HL-60 (cell line): ENCODE data around the gene WSCD1.

Source experiments
- DNase-seq, 2 experiments: peaks; one replicate each; pipeline ENCODE4 v3.0.0-alpha.2; 2010 to 2020; ENCODE audit warnings: low read depth in 1 of 2, low spot score in 1 of 2
- H3K27ac ChIP-seq: fragments of 250-450 bp; sonication (Bioruptor Pico); replicated peaks from 2 replicates; pipeline ENCODE4 v1.5.1; 2020; ENCODE audit warnings: mild to moderate bottlenecking, moderate library complexity
- H3K27me3 ChIP-seq: fragments of 250-450 bp; sonication (Bioruptor Pico); 2 replicates; pipeline ENCODE4 v1.5.1; 2021; ENCODE audit warnings: mild to moderate bottlenecking, moderate library complexity; ENCODE audit not compliant: insufficient read depth, poor library complexity, severe bottlenecking
- H3K4me3 ChIP-seq: replicated peaks from 2 replicates; pipeline ENCODE4 v1.5.1; 2011; ENCODE audit warnings: mild to moderate bottlenecking, control low read depth, low read length; ENCODE audit not compliant: insufficient read depth
- CTCF ChIP-seq: IDR thresholded peaks from one replicate; pipeline ENCODE4 v1.5.1; 2011; ENCODE audit warnings: low read length, control low read depth, inconsistent platforms; ENCODE audit not compliant: insufficient read depth
- GABPA ChIP-seq: IDR thresholded peaks from 2 replicates; pipeline ENCODE4 v1.6.1; 2012; ENCODE audit warnings: low read depth
- POLR2AphosphoS5 ChIP-seq: IDR thresholded peaks from 2 replicates; pipeline ENCODE4 v1.6.1; 2012; ENCODE audit warnings: low read depth
- REST ChIP-seq: IDR thresholded peaks from 2 replicates; pipeline ENCODE4 v1.6.1; 2012; ENCODE audit warnings: low read depth; ENCODE audit not compliant: insufficient replicate concordance
- SPI1 ChIP-seq: IDR thresholded peaks from 2 replicates; pipeline ENCODE4 v1.6.1; 2012; ENCODE audit warnings: low read depth, mild to moderate bottlenecking, borderline replicate concordance

WSCD1 gene

GRCh38 chr17:6099492-6099891 is 29.3 kb downstream of the WSCD1 start:
- TF ChIP-seq POLR2AphosphoS5: no peak
- no peak for TF ChIP-seq CTCF
- TF ChIP-seq GABPA: no peak
- TF ChIP-seq REST: no peak
- no peak for TF ChIP-seq SPI1
- no peak overlapping the region for H3K4me3 ChIP-seq
- H3K27me3 ChIP-seq: no peaks in the 10 kb centered on the region
- no peak for DNase-seq
- no peak overlapping the region for H3K27ac ChIP-seq

GRCh38 chr17:6100146-6100545 is 30.0 kb downstream of the WSCD1 start:
- Histone ChIP-seq H3K27ac (no peak overlapping the region), H3K4me3 (no peak overlapping the region), H3K27me3 (no peaks in the 10 kb centered on the region)
- no peak for DNase-seq
- TF ChIP-seq POLR2AphosphoS5 (no peak), CTCF (no peak), GABPA (no peak), REST (no peak), SPI1 (no peak)

GRCh38 chr17:6100891-6101500 is 30.8 kb downstream of the WSCD1 start:
- no peak overlapping the region for H3K27ac ChIP-seq
- TF ChIP-seq SPI1 (no peak), POLR2AphosphoS5 (no peak), CTCF (no peak), GABPA (no peak), REST (no peak)
- DNase-seq: no peak
- H3K4me3 ChIP-seq: no peak overlapping the region
- H3K27me3 ChIP-seq: no peaks in the 10 kb centered on the region
